B cell (primary cell): ENCODE measurements around the gene TCN1.

Source experiments
- CTCF ChIP-seq: fragments of 200-600 bp; IDR thresholded peaks from one replicate; pipeline ENCODE4 v1.8.0; 2022; ENCODE audit warnings: antibody characterized with exemption, mild to moderate bottlenecking
- EZH2 ChIP-seq: IDR thresholded peaks from 2 replicates; pipeline ENCODE4 v1.6.1; 2012; ENCODE audit warnings: borderline replicate concordance, low read depth, mild to moderate bottlenecking, moderate library complexity, low read length; ENCODE audit not compliant: insufficient read depth, poor library complexity, severe bottlenecking

GRCh38 chr11:59900366-59901126 is 34.3 kb upstream of the TCN1 start:
- TF ChIP-seq CTCF (no peak), EZH2 (no peak)
